Adrenal gland (tissue), 12 donors: Measurements from ENCODE around the gene APP. TPM values are rescaled to one million over a fixed set of nuclear protein-coding genes. Genes with fewer than 3 reads are reported as not detected.

ENCODE experiments used
- DNase-seq, 7 donors: peaks; one replicate each; pipeline ENCODE4 v3.0.0-alpha.2; 2019 to 2020
- H3K27ac ChIP-seq, 5 donors: fragments of 200-600 bp; sonication (generic) in 4 of 5; 1 replicate in 3 of 5; 2 replicates in 2 of 5; pipeline versions ENCODE4 v1.5.1 to v1.8.0; 2016 to 2020; ENCODE audit warnings: mild to moderate bottlenecking in 1 of 5
- H3K27me3 ChIP-seq: fragments of 200-600 bp; 2 replicates; pipeline ENCODE4 v1.8.0; 2021
- H3K36me3 ChIP-seq, 2 donors: fragments of 200-600 bp; replicated peaks in 1 of 2; 1 replicate in 1 of 2; 2 replicates in 1 of 2; pipeline versions ENCODE4 v1.5.1 to v1.8.0; 2018 to 2022
- H3K4me1 ChIP-seq, 2 donors: fragments of 200-600 bp; replicated peaks in 1 of 2; 1 replicate in 1 of 2; 2 replicates in 1 of 2; pipeline versions ENCODE4 v1.5.1 to v1.8.0; 2018 to 2021
- H3K4me3 ChIP-seq, 4 donors: fragments of 200-600 bp; sonication (generic) in 3 of 4; one replicate each; pipeline ENCODE4 v1.5.1; 2016 to 2018
- H3K9me3 ChIP-seq, 3 donors: fragments of 200-600 bp; sonication (generic) in 1 of 3; replicated peaks in 1 of 3; 1 replicate in 2 of 3; 2 replicates in 1 of 3; pipeline versions ENCODE4 v1.5.1 to v1.8.0; 2016 to 2021
- POLR2A ChIP-seq, 2 donors: fragments of 450-650 bp; IDR thresholded peaks; one replicate each; pipeline ENCODE4 v1.6.1; 2017; ENCODE audit warnings: antibody characterized with exemption in 2 of 2, mild to moderate bottlenecking in 2 of 2, moderate library complexity in 1 of 2
- WGBS, 4 donors: extraction: QIAGEN DNeasy Blood & Tissue Kit in 2 of 4; methylation state at CpG; one replicate each; pipeline versions ENCODE4 v1.1.5 to v1.1.7; 2013 to 2017; 5-methylcytosine and 5-hydroxymethylcytosine counted together
- intact Hi-C, 2 donors: fragments of 100-400 bp; cut with DNase I; formaldehyde crosslinking; loops; one replicate each; pipeline versions ENCODE4 v1.14.1 to v1.15.0; 2022 to 2023
- polyA plus RNA-seq, 3 donors: library from polyadenylated mRNA; stranded (reverse); fragments of 200-250 nt in 2 of 3; fragments of 350-450 nt in 1 of 3; fragmentation: Illumina TruSeq in 1 of 3; extraction: RNeasy Lipid Tissue Mini Kit (QIAGEN cat#74804) in 1 of 3; gene quantifications; one replicate each; pipeline ENCODE4 v1.2.3, GENCODE V29; 2013 to 2014
- total RNA-seq, 9 donors: library from RNA; depleted of rRNA in 4 of 9; stranded (reverse); fragments of >200 nt in 4 of 9; fragments of 120-200 nt in 1 of 9; fragmentation: NEBNext Ultra II Directional in 1 of 9; extraction: Animal tissue kit (Norgen Biotek cat#: 25700) in 1 of 9; gene quantifications; one replicate each; pipeline versions ENCODE4 v1.1.0 to v1.2.4, GENCODE V29; 2013 to 2023
- TF ChIP-seq, protein P1 (sequence below), 6 experiments: fragments of 450-650 bp in 4 of 6; fragments of 200-600 bp in 2 of 6; sonication (generic) in 1 of 6; IDR thresholded peaks; 1 replicate in 5 of 6; 2 replicates in 1 of 6; pipeline versions ENCODE4 v1.5.1 to v1.8.0; 2016 to 2021; ENCODE audit warnings: antibody characterized with exemption in 6 of 6, mild to moderate bottlenecking in 2 of 6, moderate library complexity in 1 of 6
- donor health status: healthy with polysubstance abuse.
- donor health status: Bipolar disorder and iron deficiency.
- donor health status: DM: yes; HTN: yes; CAD: no.
- donor health status: DM: no; HTN: no; CAD: no.
- donor health status: DM: no; HTN: no; CAD: no.
- donor health status: DM: yes; HTN: yes; CAD: no.

APP gene
- total and polyA plus RNA-seq, 12 donors: 161 to 1,079 (median 710) TPM

DNA sequence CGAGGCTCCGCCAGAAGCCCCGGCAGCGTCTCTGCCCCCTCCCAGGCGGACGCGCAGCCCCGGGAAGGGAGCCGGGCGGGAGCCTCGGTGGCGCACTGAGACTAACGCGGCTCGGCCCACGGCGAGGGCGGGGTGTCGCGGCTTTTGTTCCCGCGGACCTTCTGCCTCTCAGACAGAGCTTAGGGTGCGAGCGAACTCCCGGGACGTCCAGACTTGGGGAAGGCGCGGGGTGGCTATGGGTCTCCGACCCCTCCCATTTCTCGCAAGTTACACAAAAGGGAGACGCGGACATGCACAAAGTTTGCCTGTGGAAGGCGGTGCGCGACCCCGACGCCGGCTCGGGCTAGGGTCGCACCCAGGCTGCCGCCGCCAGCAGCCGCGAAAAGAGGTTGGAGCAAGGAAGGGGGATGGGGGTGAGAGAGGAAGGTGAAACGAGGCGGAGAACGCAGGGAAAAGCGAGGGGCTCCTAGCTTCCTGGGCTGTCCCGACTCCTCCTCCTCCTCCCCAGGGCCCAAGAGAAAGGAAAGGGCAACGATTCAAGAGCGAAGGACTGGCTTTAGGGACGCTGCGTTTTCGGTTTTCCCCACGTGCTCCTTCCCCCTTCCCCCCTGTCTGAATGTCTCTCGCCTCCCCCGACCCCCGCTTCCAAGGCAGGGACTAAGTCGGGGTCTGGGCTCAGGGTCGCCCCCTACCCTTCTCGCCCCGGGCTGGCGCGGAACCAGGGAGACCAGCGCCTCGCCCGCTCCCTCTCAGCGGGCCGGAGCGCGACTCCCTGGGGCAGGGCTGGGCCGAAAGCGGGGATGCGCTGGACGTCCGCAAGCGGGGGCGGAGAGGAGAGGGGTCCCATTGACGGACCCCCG, 729 bp downstream of the APP start:
- no peaks in the 10 kb centered on the region for H3K27me3 ChIP-seq
- peak overlapping the region; percentile 71 to 98 (median 91) for H3K27ac ChIP-seq
- H3K4me1 ChIP-seq: peaks cover 14 to 48% of the 10 kb centered on the region in 2 donors
- H3K4me3 ChIP-seq: peak overlapping the region; percentile 92 to 98 (median 94)
- WGBS, 4 donors: 0 to 1% (median 0%) methylated on average over 21 to 80 of the region's 80 CpGs
- DNase-seq: peak; percentile 62 to 76 (median 68)
- H3K9me3 ChIP-seq: no peaks in the 10 kb centered on the region
- no peaks in the 10 kb centered on the region for H3K36me3 ChIP-seq
- intact Hi-C loops: loop anchor here (10.0 kb wide), 2 partner anchors 285 to 545 kb away; no protein-coding TSS in a partner anchor
- TF ChIP-seq, protein P1, sequence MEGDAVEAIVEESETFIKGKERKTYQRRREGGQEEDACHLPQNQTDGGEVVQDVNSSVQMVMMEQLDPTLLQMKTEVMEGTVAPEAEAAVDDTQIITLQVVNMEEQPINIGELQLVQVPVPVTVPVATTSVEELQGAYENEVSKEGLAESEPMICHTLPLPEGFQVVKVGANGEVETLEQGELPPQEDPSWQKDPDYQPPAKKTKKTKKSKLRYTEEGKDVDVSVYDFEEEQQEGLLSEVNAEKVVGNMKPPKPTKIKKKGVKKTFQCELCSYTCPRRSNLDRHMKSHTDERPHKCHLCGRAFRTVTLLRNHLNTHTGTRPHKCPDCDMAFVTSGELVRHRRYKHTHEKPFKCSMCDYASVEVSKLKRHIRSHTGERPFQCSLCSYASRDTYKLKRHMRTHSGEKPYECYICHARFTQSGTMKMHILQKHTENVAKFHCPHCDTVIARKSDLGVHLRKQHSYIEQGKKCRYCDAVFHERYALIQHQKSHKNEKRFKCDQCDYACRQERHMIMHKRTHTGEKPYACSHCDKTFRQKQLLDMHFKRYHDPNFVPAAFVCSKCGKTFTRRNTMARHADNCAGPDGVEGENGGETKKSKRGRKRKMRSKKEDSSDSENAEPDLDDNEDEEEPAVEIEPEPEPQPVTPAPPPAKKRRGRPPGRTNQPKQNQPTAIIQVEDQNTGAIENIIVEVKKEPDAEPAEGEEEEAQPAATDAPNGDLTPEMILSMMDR (IDR thresholded peaks at IDR 0.05): no peak
- TF ChIP-seq POLR2A (IDR thresholded peaks at IDR 0.05): peak; percentile 9 to 66

DNA sequence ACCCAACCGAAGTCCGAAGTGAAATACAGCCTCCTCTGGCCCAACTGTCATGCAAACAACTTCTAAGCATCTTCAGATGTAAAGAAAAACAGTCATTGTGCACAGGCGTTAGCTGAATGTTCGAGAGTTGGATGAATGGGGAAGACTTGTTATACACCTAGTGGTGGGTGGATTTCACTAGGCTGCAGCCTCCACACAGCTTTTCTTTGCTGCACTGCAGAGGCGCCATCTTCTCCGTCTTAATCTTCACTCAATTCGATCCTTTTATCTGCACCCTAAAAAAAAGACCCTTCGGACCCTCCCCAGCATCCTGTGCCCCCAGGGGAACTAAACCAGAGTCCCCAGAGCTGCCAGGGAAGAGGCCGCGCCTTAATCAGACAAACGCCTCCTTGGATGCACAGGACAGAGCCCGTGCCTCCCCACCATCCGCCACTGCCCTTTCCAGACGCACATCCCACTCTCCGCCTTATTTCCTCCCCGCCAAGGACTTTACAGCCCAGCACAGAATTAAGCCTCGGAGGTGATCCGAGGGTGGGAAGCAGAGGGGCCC, 1.4 kb downstream of the APP start:
- H3K27me3 ChIP-seq: no peaks in the 10 kb centered on the region
- 1 to 2% (median 1%) methylated on average over 16 to 18 of the region's 18 CpGs for WGBS, 4 donors
- peak overlapping the region; percentile 71 to 98 (median 91) for H3K27ac ChIP-seq
- H3K4me1 ChIP-seq: peaks cover 18 to 54% of the 10 kb centered on the region in 2 donors
- H3K4me3 ChIP-seq: peak overlapping the region; percentile 92 to 98 (median 94)
- no peaks in the 10 kb centered on the region for H3K36me3 ChIP-seq
- TF ChIP-seq POLR2A (IDR thresholded peaks at IDR 0.05): no peak
- TF ChIP-seq, protein P1 (IDR thresholded peaks at IDR 0.05): peak; percentile 15 to 54 (median 42)
- H3K9me3 ChIP-seq: no peaks in the 10 kb centered on the region
- intact Hi-C loops: no loop called here
- DNase-seq: peak; percentile 48 to 80 (median 56)

DNA sequence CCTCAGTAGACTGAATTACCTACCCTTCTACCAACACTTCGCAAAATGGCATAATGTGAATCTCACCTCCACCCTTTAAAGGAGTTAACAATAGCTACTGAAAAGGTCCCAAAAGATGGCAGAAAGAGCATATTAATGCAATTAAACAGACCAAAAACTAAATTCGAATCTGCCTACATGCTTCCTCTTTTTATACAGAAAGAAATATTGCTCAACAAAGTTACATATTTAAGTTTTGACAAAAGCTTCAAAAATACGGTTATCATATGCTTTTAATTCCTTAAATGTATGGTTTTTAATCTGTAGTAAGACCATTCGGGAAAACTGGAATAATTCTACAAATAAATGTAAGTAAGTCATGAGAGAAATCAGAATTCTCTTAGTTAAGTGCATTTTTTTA, 2.2 kb downstream of the APP start:
- no peak for DNase-seq
- TF ChIP-seq, protein P1 (IDR thresholded peaks at IDR 0.05): no peak
- TF ChIP-seq POLR2A (IDR thresholded peaks at IDR 0.05): no peak
- Histone ChIP-seq H3K27ac (peak overlapping the region in 3 of 5 donors; percentile 91 to 98 (median 95)), H3K4me1 (peaks cover 24 to 59% of the 10 kb centered on the region in 2 donors), H3K4me3 (peak overlapping the region in 2 of 4 donors; percentile 4 to 98), H3K27me3 (no peaks in the 10 kb centered on the region), H3K9me3 (no peaks in the 10 kb centered on the region), H3K36me3 (no peaks in the 10 kb centered on the region)
- WGBS, 4 donors: 30 to 35% (median 32%) methylated on average over 4 of the region's 4 CpGs
- intact Hi-C loops: no loop called here

DNA sequence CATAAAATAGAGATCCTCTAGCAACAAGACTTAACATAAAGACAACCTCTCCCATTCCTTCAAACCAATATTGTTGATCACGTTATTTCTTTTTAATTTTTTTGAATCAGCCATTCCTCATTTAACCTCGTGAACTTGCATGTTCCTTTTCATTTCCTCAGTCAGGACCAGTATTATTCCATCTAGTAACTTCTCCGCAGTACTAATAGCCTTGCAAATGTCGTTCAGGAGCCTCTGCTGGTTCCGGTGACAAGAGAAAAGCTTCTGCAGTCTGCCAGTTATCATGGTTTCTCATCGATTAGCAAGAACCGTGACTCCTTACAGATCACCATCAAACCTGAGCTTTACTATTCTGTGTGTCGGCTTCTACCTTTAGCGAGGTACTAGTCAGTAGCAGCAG, 3.0 kb downstream of the APP start:
- Histone ChIP-seq H3K4me3 (peak overlapping the region in 2 of 4 donors; percentile 4 to 98), H3K9me3 (no peaks in the 10 kb centered on the region), H3K27me3 (no peaks in the 10 kb centered on the region), H3K36me3 (no peaks in the 10 kb centered on the region), H3K27ac (peak overlapping the region in 3 of 5 donors; percentile 91 to 98 (median 95)), H3K4me1 (peaks cover 24 to 60% of the 10 kb centered on the region in 2 donors)
- 29 to 43% (median 33%) methylated on average over 9 of the region's 9 CpGs for WGBS, 4 donors
- intact Hi-C loops: no loop called here
- TF ChIP-seq, protein P1 (IDR thresholded peaks at IDR 0.05): no peak
- TF ChIP-seq POLR2A (IDR thresholded peaks at IDR 0.05): no peak
- DNase-seq: no peak
